ENCODE measurements around the gene LCE7A.

DNA sequence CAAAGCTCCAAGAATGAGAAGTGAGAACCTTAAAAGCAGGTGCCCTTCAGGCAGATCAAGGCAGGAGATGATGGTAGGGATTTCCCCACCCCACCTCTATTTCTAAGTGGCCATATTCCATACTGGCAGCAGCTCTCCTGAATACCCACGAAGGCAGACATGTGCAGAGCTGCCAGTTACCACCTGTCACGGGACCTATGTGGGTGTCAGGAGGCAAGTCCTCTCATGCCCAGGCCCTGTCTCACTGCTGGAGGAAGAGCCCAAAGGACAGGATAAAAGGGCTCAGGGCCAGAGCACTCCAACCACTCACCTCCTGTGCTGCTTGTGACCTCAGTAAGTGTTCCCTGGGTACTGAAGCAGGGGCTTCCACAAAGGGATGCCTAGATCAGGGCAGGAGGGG is 48.7 kb upstream of the LCE7A start:
- TF ChIP-seq, protein P1, sequence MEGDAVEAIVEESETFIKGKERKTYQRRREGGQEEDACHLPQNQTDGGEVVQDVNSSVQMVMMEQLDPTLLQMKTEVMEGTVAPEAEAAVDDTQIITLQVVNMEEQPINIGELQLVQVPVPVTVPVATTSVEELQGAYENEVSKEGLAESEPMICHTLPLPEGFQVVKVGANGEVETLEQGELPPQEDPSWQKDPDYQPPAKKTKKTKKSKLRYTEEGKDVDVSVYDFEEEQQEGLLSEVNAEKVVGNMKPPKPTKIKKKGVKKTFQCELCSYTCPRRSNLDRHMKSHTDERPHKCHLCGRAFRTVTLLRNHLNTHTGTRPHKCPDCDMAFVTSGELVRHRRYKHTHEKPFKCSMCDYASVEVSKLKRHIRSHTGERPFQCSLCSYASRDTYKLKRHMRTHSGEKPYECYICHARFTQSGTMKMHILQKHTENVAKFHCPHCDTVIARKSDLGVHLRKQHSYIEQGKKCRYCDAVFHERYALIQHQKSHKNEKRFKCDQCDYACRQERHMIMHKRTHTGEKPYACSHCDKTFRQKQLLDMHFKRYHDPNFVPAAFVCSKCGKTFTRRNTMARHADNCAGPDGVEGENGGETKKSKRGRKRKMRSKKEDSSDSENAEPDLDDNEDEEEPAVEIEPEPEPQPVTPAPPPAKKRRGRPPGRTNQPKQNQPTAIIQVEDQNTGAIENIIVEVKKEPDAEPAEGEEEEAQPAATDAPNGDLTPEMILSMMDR (IDR thresholded peaks at IDR 0.05; ENCODE audit: extremely low read depth in 1 of 2, insufficient read depth in 1 of 2, low read depth in 1 of 2, low read length in 2 of 2) = no peak
- no peak for TF ChIP-seq POLR2AphosphoS5 (IDR thresholded peaks at IDR 0.05; ENCODE audit: insufficient read depth, low read depth, low read length)
